HepG2 (cell line): Measurements from ENCODE around the gene RAB11FIP5. TPM values are rescaled to one million over a fixed set of nuclear protein-coding genes. Genes with fewer than 3 reads are reported as not detected.
A peak's percentile ranks its signal among the peaks of the same experiment; 100 is the strongest.

Experiments used
- ATAC-seq: fragments of 200-7000 bp; cut with Tn5 transposase; 3 replicates; pipeline ENCODE4 v1.9.1; 2020; ENCODE audit warnings: mild to moderate bottlenecking, moderate library complexity
- BruUV-seq: library from RNA; stranded (reverse); fragments of 400-500 nt; replicated peaks from 2 replicates; lab custom pipeline; 2021; lab: Mats Ljungman, UMichigan
- CTCF ChIA-PET: fragments of 300-600 bp; formaldehyde crosslinking; extraction: SDS; loops from one replicate; lab custom pipeline; 2021; ENCODE audit warnings: low total read pairs, inconsistent platforms, low intra/inter-chr PET ratio; lab: Yijun Ruan, JAX
- POLR2A ChIA-PET: fragments of 350-600 bp; sonication (Branson Sonifier 250); formaldehyde crosslinking; loops from one replicate; lab custom pipeline; 2020; ENCODE audit warnings: antibody characterized with exemption, inconsistent platforms; lab: Yijun Ruan, JAX
- DNase-seq: peaks from one replicate; pipeline ENCODE4 v3.0.0-alpha.2; 2015; ENCODE audit warnings: low spot score
- FAIRE-seq: peaks from 3 replicates; lab custom pipeline; 2011; peaks lifted over from hg19 to GRCh38; lab: Jason Lieb, UNC
- H2AFZ ChIP-seq: one replicate; pipeline ENCODE4 v1.6.1; 2011; ENCODE audit warnings: low read length, inconsistent platforms
- H3K27ac ChIP-seq: fragments of 300-600 bp; 3 replicates; pipeline ENCODE4 v1.8.0; 2011; ENCODE audit warnings: mixed run types, mild to moderate bottlenecking, mixed read lengths, low read length, inconsistent platforms; ENCODE audit not compliant: insufficient read depth; ENCODE audit errors: extremely low read length
- H3K27me3 ChIP-seq, 2 experiments: fragments of 200-600 bp in 1 of 2; 2 replicates in 1 of 2; 3 replicates in 1 of 2; pipeline versions ENCODE4 v1.6.0 to v1.8.0; 2011; ENCODE audit warnings: low read length in 2 of 2, mild to moderate bottlenecking in 2 of 2, moderate library complexity in 2 of 2, inconsistent platforms in 1 of 2; ENCODE audit not compliant: insufficient read depth in 2 of 2, control insufficient read depth in 1 of 2
- H3K36me3 ChIP-seq, 2 experiments: fragments of 200-600 bp in 1 of 2; replicated peaks in 1 of 2; 2 replicates in 1 of 2; 3 replicates in 1 of 2; pipeline versions ENCODE4 v1.5.1 to v1.8.0; 2011; ENCODE audit warnings: low read length in 2 of 2, inconsistent platforms in 1 of 2; ENCODE audit not compliant: insufficient read depth in 2 of 2, control insufficient read depth in 1 of 2
- H3K4me1 ChIP-seq: 2 replicates; pipeline ENCODE4 v1.5.1; 2012; ENCODE audit warnings: low read length, inconsistent platforms; ENCODE audit not compliant: insufficient read depth
- H3K4me2 ChIP-seq: 2 replicates; pipeline ENCODE4 v1.6.0; 2011; ENCODE audit warnings: low read depth, low read length, inconsistent platforms
- H3K4me3 ChIP-seq, 3 experiments: fragments of 200-600 bp in 1 of 3; sonication (generic), shearing (Covaris generic) in 1 of 3; replicated peaks in 1 of 3; 2 replicates each; pipeline ENCODE4 v1.5.1; 2011 to 2016; ENCODE audit warnings: low read length in 3 of 3, inconsistent platforms in 2 of 3, low read depth in 2 of 3, mild to moderate bottlenecking in 2 of 3, control low read depth in 1 of 3, mixed read lengths in 1 of 3; ENCODE audit not compliant: insufficient read depth in 1 of 3
- H3K79me2 ChIP-seq: one replicate; pipeline ENCODE4 v1.6.1; 2011; ENCODE audit warnings: low read length, inconsistent platforms; ENCODE audit not compliant: insufficient read depth
- H3K9ac ChIP-seq: 2 replicates; pipeline ENCODE4 v1.6.0; 2011; ENCODE audit warnings: mild to moderate bottlenecking, low read depth, low read length, inconsistent platforms; ENCODE audit not compliant: insufficient read depth
- H3K9me3 ChIP-seq: 2 replicates; pipeline ENCODE4 v1.5.1; 2012; ENCODE audit warnings: mild to moderate bottlenecking, low read length
- H4K20me1 ChIP-seq: 2 replicates; pipeline ENCODE4 v1.6.0; 2011; ENCODE audit warnings: inconsistent platforms, mild to moderate bottlenecking, low read length, moderate library complexity; ENCODE audit not compliant: insufficient read depth
- AGO2 ChIP-seq: fragments of 200-400 bp; formaldehyde crosslinking; optimal IDR thresholded peaks from 2 replicates; pipeline ENCODE3; 2017; ENCODE audit warnings: mild to moderate bottlenecking, low read depth, low read length, moderate library complexity
- HIVEP1 ChIP-seq: sonication (generic); formaldehyde crosslinking; IDR thresholded peaks from 2 replicates; pipeline ENCODE4 v1.4.0; 2020; ENCODE audit warnings: mild to moderate bottlenecking, missing genetic modification reagents
- ZKSCAN5 ChIP-seq: sonication (generic); formaldehyde crosslinking; IDR thresholded peaks from 2 replicates; pipeline ENCODE4 v1.5.1; 2020; ENCODE audit warnings: mild to moderate bottlenecking, missing genetic modification reagents
- WGBS: methylation state at CpG from one replicate; pipeline ENCODE4 v1.1.6; 2017; ENCODE audit warnings: low lambda C conversion rate; 5-methylcytosine and 5-hydroxymethylcytosine counted together
- in situ Hi-C: cut with HindIII; loops from 2 replicates; pipeline ENCODE4 v1.10.0; 2017; ENCODE audit warnings: low pct_unique_long_range_greater_than_20kb; ENCODE audit not compliant: extremely low pct_ligation_motif_present
- intact Hi-C: fragments of 100-400 bp; cut with micrococcal nuclease; formaldehyde crosslinking; loops from one replicate; pipeline ENCODE4 v1.10.0; 2022; ENCODE audit not compliant: unreplicated experiment
- polyA plus RNA-seq, 8 experiments: library from polyadenylated mRNA; depleted of rRNA in 3 of 8; stranded (reverse) in 7 of 8; unstranded in 1 of 8; fragments of >200 nt; fragmentation: Illumina TruSeq in 4 of 8; extraction: Trizol in 4 of 8; gene quantifications; 2 replicates each; pipeline versions ENCODE4 v1.2.1 to v1.2.3, GENCODE V29; 2011 to 2016; ENCODE audit warnings: low read depth in 4 of 8, missing spikeins in 1 of 8, mixed read lengths in 1 of 8; ENCODE audit not compliant: insufficient read depth in 1 of 8
- total RNA-seq, 5 experiments: library from RNA; depleted of rRNA; stranded (reverse); fragments of >200 nt; fragmentation: Illumina TruSeq; extraction: Trizol; gene quantifications; 2 replicates each; pipeline ENCODE4 v1.2.3, GENCODE V29; 2016; ENCODE audit warnings: low read depth in 1 of 5
- TF ChIP-seq, protein P1 (sequence below): sonication (generic); formaldehyde crosslinking; IDR thresholded peaks from 2 replicates; pipeline ENCODE4 v1.5.1; 2020; ENCODE audit warnings: mild to moderate bottlenecking, missing genetic modification reagents, moderate library complexity

Gene RAB11FIP5
- total and polyA plus RNA-seq, 2 of the 13 experiments (the other 11 are each of a cell fraction or from before 2014, with no cell fraction given): 9.4 to 22.9 TPM

DNA sequence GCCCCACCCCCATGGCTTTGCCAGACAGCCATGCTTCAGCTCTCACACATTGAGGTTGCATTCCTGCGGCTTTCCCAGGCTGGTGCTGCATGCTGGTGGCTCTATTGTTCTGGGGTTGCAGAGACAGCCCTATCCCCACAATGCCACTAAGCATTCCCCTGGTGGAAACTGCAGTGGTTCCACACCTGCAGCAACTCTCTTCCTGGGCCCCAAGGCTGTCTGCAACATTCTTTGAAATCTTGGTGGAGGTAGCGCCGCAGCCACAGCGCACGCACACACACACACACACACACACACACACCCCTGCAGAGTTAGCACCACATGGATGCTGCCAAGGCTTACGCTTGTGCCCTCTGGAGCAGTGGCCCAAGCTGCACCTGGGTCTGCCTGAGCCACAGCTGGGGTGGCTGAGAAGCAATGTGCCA, 62.6 kb downstream of the RAB11FIP5 start:
- Histone ChIP-seq H3K4me1 (peaks cover 7% of the 10 kb centered on the region), H3K4me3 (no peak overlapping the region), H2AFZ (no peak overlapping the region), H3K27ac (no peak overlapping the region), H3K9ac (no peak overlapping the region), H3K9me3 (no peaks in the 10 kb centered on the region), H3K79me2 (no peaks in the 10 kb centered on the region), H3K4me2 (no peak overlapping the region), H3K36me3 (peaks cover 5 to 24% of the 10 kb centered on the region in 2 experiments; a peak in 4 of 5 replicates), H3K27me3 (no peaks in the 10 kb centered on the region), H4K20me1 (no peaks in the 10 kb centered on the region)
- in situ Hi-C loops (no loop called here), intact Hi-C loops (no loop called here)
- ChIA-PET POLR2A (no interaction called here), CTCF (no interaction called here)
- BruUV-seq: no TSS peak
- DNase-seq (no peak), FAIRE-seq (no peak), ATAC-seq (peak; percentile 34)
- TF ChIP-seq ZKSCAN5 (CRISPR knock-in tag): no peak
- peak; percentile 55 for TF ChIP-seq AGO2
- TF ChIP-seq, protein P1, sequence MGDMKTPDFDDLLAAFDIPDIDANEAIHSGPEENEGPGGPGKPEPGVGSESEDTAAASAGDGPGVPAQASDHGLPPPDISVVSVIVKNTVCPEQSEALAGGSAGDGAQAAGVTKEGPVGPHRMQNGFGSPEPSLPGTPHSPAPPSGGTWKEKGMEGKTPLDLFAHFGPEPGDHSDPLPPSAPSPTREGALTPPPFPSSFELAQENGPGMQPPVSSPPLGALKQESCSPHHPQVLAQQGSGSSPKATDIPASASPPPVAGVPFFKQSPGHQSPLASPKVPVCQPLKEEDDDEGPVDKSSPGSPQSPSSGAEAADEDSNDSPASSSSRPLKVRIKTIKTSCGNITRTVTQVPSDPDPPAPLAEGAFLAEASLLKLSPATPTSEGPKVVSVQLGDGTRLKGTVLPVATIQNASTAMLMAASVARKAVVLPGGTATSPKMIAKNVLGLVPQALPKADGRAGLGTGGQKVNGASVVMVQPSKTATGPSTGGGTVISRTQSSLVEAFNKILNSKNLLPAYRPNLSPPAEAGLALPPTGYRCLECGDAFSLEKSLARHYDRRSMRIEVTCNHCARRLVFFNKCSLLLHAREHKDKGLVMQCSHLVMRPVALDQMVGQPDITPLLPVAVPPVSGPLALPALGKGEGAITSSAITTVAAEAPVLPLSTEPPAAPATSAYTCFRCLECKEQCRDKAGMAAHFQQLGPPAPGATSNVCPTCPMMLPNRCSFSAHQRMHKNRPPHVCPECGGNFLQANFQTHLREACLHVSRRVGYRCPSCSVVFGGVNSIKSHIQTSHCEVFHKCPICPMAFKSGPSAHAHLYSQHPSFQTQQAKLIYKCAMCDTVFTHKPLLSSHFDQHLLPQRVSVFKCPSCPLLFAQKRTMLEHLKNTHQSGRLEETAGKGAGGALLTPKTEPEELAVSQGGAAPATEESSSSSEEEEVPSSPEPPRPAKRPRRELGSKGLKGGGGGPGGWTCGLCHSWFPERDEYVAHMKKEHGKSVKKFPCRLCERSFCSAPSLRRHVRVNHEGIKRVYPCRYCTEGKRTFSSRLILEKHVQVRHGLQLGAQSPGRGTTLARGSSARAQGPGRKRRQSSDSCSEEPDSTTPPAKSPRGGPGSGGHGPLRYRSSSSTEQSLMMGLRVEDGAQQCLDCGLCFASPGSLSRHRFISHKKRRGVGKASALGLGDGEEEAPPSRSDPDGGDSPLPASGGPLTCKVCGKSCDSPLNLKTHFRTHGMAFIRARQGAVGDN (CRISPR knock-in tag): peak; percentile 17; the same call in 1 of the 2 replicates
- 0 out of 2 replicates have a peak, but pooled peaks have one; percentile 30 for TF ChIP-seq HIVEP1 (CRISPR knock-in tag)
- 89% methylated on average over 6 of the region's 6 CpGs for WGBS
